Measurements from ENCODE around the gene FAM149B1.

Gene FAM149B1

GRCh38 chr10:73169320-73169719 lies 1.4 kb downstream of the FAM149B1 start:
- H3K4me3 ChIP-seq (ENCODE audit: low read length): no peak overlapping the region

GRCh38 chr10:73172867-73173266 lies 4.9 kb downstream of the FAM149B1 start:
- DNase-seq (ENCODE audit: low read depth, low spot score): no peak
- no peak overlapping the region for H3K4me3 ChIP-seq (ENCODE audit: low read length)

More at GRCh38 chr10:73169320-73169719, 1.4 kb downstream of the FAM149B1 start:
- no peak for DNase-seq (ENCODE audit: low read depth, low spot score)

GRCh38 chr10:73174148-73174925 lies 6.4 kb downstream of the FAM149B1 start:
- no peak for DNase-seq (ENCODE audit: low read depth, low spot score)
- no peak overlapping the region for H3K4me3 ChIP-seq (ENCODE audit: low read length)

GRCh38 chr10:73182568-73182967 lies 14.6 kb downstream of the FAM149B1 start:
- no peak overlapping the region for H3K4me3 ChIP-seq (ENCODE audit: low read length)
- no peak for DNase-seq (ENCODE audit: low read depth, low spot score)

GRCh38 chr10:73183667-73184281 lies 15.9 kb downstream of the FAM149B1 start:
- no peak for DNase-seq (ENCODE audit: low read depth, low spot score)
- H3K4me3 ChIP-seq (ENCODE audit: low read length): no peak overlapping the region

- DNase-seq (ENCODE audit: low read depth, low spot score): no peak
- no peak overlapping the region for H3K4me3 ChIP-seq (ENCODE audit: low read length)
Observed at GRCh38 chr10:73186266-73186665, 18.3 kb downstream of the FAM149B1 start.

- no peak overlapping the region for H3K4me3 ChIP-seq (ENCODE audit: low read length)
- DNase-seq (ENCODE audit: low read depth, low spot score): no peak
Observed at GRCh38 chr10:73190188-73190587, 22.3 kb downstream of the FAM149B1 start.

- H3K4me3 ChIP-seq (ENCODE audit: low read length): no peak overlapping the region
- DNase-seq (ENCODE audit: low read depth, low spot score): no peak
Observed at GRCh38 chr10:73205081-73205480, 37.2 kb downstream of the FAM149B1 start.

GRCh38 chr10:73205890-73206289 lies 38.0 kb downstream of the FAM149B1 start:
- no peak for DNase-seq (ENCODE audit: low read depth, low spot score)
- H3K4me3 ChIP-seq (ENCODE audit: low read length): no peak overlapping the region

GRCh38 chr10:73206385-73206784 lies 38.5 kb downstream of the FAM149B1 start:
- H3K4me3 ChIP-seq (ENCODE audit: low read length): no peak overlapping the region
- no peak for DNase-seq (ENCODE audit: low read depth, low spot score)

- DNase-seq (ENCODE audit: low read depth, low spot score): no peak
Observed at GRCh38 chr10:73207883-73208282, 40.0 kb downstream of the FAM149B1 start.

GRCh38 chr10:73209705-73210104 lies 41.8 kb downstream of the FAM149B1 start:
- H3K4me3 ChIP-seq (ENCODE audit: low read length): no peak overlapping the region
- DNase-seq (ENCODE audit: low read depth, low spot score): no peak

More at GRCh38 chr10:73207883-73208282, 40.0 kb downstream of the FAM149B1 start:
- H3K4me3 ChIP-seq (ENCODE audit: low read length): no peak overlapping the region

- no peak for DNase-seq (ENCODE audit: low read depth, low spot score)
- no peak overlapping the region for H3K4me3 ChIP-seq (ENCODE audit: low read length)
Observed at GRCh38 chr10:73210395-73211105, 42.6 kb downstream of the FAM149B1 start.

GRCh38 chr10:73211106-73211811 lies 43.3 kb downstream of the FAM149B1 start:
- H3K4me3 ChIP-seq (ENCODE audit: low read length): no peak overlapping the region
- no peak for DNase-seq (ENCODE audit: low read depth, low spot score)

GRCh38 chr10:73215749-73216148 lies 47.8 kb downstream of the FAM149B1 start:
- no peak for DNase-seq (ENCODE audit: low read depth, low spot score)

GRCh38 chr10:73217628-73218027 lies 49.7 kb downstream of the FAM149B1 start:
- H3K4me3 ChIP-seq (ENCODE audit: low read length): no peak overlapping the region
- DNase-seq (ENCODE audit: low read depth, low spot score): no peak

More at GRCh38 chr10:73215749-73216148, 47.8 kb downstream of the FAM149B1 start:
- no peak overlapping the region for H3K4me3 ChIP-seq (ENCODE audit: low read length)

GRCh38 chr10:73218431-73219191 lies 50.7 kb downstream of the FAM149B1 start:
- peak; percentile 19 for DNase-seq (ENCODE audit: low read depth, low spot score)
- H3K4me3 ChIP-seq (ENCODE audit: low read length): no peak overlapping the region

GRCh38 chr10:73219384-73219783 lies 51.5 kb downstream of the FAM149B1 start:
- no peak for DNase-seq (ENCODE audit: low read depth, low spot score)
- H3K4me3 ChIP-seq (ENCODE audit: low read length): no peak overlapping the region

- H3K4me3 ChIP-seq (ENCODE audit: low read length): no peak overlapping the region
Observed at GRCh38 chr10:73220989-73221388, 53.1 kb downstream of the FAM149B1 start.

More at GRCh38 chr10:73220989-73221388, 53.1 kb downstream of the FAM149B1 start:
- no peak for DNase-seq (ENCODE audit: low read depth, low spot score)
